ENCODE results near the gene IRF8.

DNA sequence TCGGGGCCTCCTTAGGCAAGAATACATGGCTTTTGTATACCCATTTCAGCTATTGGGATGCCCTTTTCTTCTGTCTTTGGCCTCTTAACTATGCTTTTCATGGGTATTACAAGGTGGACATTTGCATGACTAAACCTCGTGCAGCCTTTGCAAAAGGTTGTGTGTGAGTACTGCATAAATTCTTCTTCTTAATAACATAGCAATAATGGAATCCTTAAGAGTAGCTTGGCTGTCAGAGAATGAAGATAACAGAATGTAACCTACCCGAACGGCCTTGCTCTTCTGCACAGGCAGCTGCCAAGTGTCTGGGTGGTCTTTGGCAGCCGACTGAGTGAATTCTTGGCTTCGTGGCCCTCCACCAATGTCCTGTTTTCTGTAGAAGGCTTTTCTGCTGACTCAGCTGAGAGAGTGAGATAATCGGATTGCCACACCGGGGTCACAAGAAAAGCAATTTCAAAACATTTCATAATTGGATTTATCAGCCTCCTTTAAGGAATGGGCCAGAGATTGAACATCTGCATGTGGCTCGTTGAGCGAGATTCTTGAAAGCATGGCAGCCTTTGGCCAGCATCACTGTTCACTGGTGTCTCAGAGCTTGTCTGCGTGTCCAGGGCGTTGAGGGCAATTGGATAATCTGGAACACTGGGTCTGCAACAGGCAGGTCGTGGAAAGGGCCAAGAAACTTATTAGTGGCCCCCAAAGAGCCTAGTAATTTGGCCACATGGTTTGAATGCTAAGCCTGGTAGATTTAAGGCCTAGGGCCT is 13.4 kb downstream of the IRF8 start:
- TF ChIP-seq, protein P1, sequence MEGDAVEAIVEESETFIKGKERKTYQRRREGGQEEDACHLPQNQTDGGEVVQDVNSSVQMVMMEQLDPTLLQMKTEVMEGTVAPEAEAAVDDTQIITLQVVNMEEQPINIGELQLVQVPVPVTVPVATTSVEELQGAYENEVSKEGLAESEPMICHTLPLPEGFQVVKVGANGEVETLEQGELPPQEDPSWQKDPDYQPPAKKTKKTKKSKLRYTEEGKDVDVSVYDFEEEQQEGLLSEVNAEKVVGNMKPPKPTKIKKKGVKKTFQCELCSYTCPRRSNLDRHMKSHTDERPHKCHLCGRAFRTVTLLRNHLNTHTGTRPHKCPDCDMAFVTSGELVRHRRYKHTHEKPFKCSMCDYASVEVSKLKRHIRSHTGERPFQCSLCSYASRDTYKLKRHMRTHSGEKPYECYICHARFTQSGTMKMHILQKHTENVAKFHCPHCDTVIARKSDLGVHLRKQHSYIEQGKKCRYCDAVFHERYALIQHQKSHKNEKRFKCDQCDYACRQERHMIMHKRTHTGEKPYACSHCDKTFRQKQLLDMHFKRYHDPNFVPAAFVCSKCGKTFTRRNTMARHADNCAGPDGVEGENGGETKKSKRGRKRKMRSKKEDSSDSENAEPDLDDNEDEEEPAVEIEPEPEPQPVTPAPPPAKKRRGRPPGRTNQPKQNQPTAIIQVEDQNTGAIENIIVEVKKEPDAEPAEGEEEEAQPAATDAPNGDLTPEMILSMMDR (IDR thresholded peaks at IDR 0.05): no peak
- TF ChIP-seq POLR2A (IDR thresholded peaks at IDR 0.05): no peak
